SK-N-SH (cell line): ENCODE measurements around the gene SP9. TPM values are rescaled to one million over a fixed set of nuclear protein-coding genes. Genes with fewer than 3 reads are reported as not detected.

Experiments used
- CTCF ChIA-PET: fragments of 300-600, 350-600 bp; formaldehyde crosslinking; extraction: SDS; loops from one replicate; lab custom pipeline; 2021; lab: Yijun Ruan, JAX
- POLR2A ChIA-PET: fragments of 350-600 bp; sonication (Branson Sonifier 250); formaldehyde crosslinking; extraction: SDS; loops from one replicate; lab custom pipeline; 2020; ENCODE audit warnings: antibody characterized with exemption, inconsistent platforms; lab: Yijun Ruan, JAX
- DNase-seq: peaks from one replicate; pipeline ENCODE4 v3.0.0; 2012
- H2AFZ ChIP-seq: fragments of 200-600 bp; sonication (generic); 2 replicates; pipeline ENCODE4 v1.8.1; 2016; ENCODE audit warnings: antibody characterized with exemption, mild to moderate bottlenecking, low read depth
- H3F3A ChIP-seq: fragments of 200-600 bp; sonication (generic); replicated peaks from 2 replicates; pipeline ENCODE3; 2016; ENCODE audit warnings: antibody characterized with exemption, mild to moderate bottlenecking; ENCODE audit not compliant: insufficient read depth
- H3K27ac ChIP-seq, 2 experiments: fragments of 200-500 bp in 1 of 2; fragments of 200-600 bp in 1 of 2; sonication (Bioruptor generic) in 1 of 2; sonication (generic), shearing (Covaris generic) in 1 of 2; 2 replicates each; pipeline versions ENCODE4 v1.5.1 to v1.6.1; 2014 to 2016; ENCODE audit warnings: low read depth in 2 of 2, inconsistent platforms in 1 of 2, low read length in 1 of 2, mild to moderate bottlenecking in 1 of 2, mixed read lengths in 1 of 2
- H3K27me3 ChIP-seq: fragments of 200-600 bp; sonication (generic), shearing (Covaris generic); 2 replicates; pipeline ENCODE4 v1.6.1; 2016; ENCODE audit warnings: mixed run types; ENCODE audit not compliant: insufficient read depth
- H3K36me3 ChIP-seq, 2 experiments: fragments of 200-500 bp in 1 of 2; fragments of 200-600 bp in 1 of 2; sonication (Bioruptor generic) in 1 of 2; sonication (generic) in 1 of 2; replicated peaks in 1 of 2; 2 replicates each; pipeline versions ENCODE3 to v1.5.1; 2014 to 2016; ENCODE audit warnings: low read length in 1 of 2, mild to moderate bottlenecking in 1 of 2; ENCODE audit not compliant: insufficient read depth in 2 of 2, control insufficient read depth in 1 of 2
- H3K4me1 ChIP-seq, 2 experiments: fragments of 200-500 bp in 1 of 2; fragments of 200-600 bp in 1 of 2; sonication (Bioruptor generic) in 1 of 2; sonication (generic), shearing (Covaris generic) in 1 of 2; 2 replicates each; pipeline versions ENCODE4 v1.5.1 to v1.6.1; 2014 to 2016; ENCODE audit warnings: low read depth in 1 of 2, low read length in 1 of 2, mixed run types in 1 of 2; ENCODE audit not compliant: insufficient read depth in 2 of 2, control insufficient read depth in 1 of 2
- H3K4me2 ChIP-seq: fragments of 200-600 bp; sonication (generic), shearing (Covaris generic); 2 replicates; pipeline ENCODE4 v1.6.1; 2017; ENCODE audit warnings: mixed run types
- H3K4me3 ChIP-seq, 2 experiments: fragments of 200-500 bp in 1 of 2; fragments of 200-600 bp in 1 of 2; sonication (Bioruptor generic) in 1 of 2; sonication (generic), shearing (Covaris generic) in 1 of 2; 2 replicates each; pipeline versions ENCODE4 v1.5.1 to v1.8.1; 2014 to 2016; ENCODE audit warnings: low read depth in 2 of 2, inconsistent platforms in 1 of 2, low read length in 1 of 2, mild to moderate bottlenecking in 1 of 2, mixed read lengths in 1 of 2, moderate library complexity in 1 of 2
- H3K79me2 ChIP-seq: fragments of 200-600 bp; sonication (generic); 2 replicates; pipeline ENCODE4 v1.8.1; 2017; ENCODE audit warnings: mild to moderate bottlenecking; ENCODE audit not compliant: insufficient read depth
- H3K9ac ChIP-seq: fragments of 200-600 bp; sonication (generic); 2 replicates; pipeline ENCODE4 v1.6.1; 2017; ENCODE audit warnings: mixed run types
- H3K9me2 ChIP-seq: fragments of 200-600 bp; sonication (generic); 2 replicates; pipeline ENCODE4 v1.6.1; 2017; ENCODE audit warnings: mixed run types
- H3K9me3 ChIP-seq: fragments of 200-600 bp; sonication (generic); 2 replicates; pipeline ENCODE4 v1.6.1; 2017; ENCODE audit warnings: mixed run types, mild to moderate bottlenecking, moderate library complexity
- H4K20me1 ChIP-seq: fragments of 200-600 bp; sonication (generic); 2 replicates; pipeline ENCODE4 v1.6.1; 2017; ENCODE audit warnings: mild to moderate bottlenecking, mixed run types; ENCODE audit not compliant: insufficient read depth
- CHD2 ChIP-seq: fragments of 150-350 bp; IDR thresholded peaks from 2 replicates; pipeline ENCODE4 v1.6.1; 2018; ENCODE audit warnings: low read length; ENCODE audit not compliant: partially characterized antibody
- EZH2phosphoT487 ChIP-seq: fragments of 200-600 bp; sonication (generic); IDR thresholded peaks from 2 replicates; pipeline ENCODE4 v1.6.1; 2017; ENCODE audit warnings: low read depth, mixed run types, mild to moderate bottlenecking, antibody characterized with exemption, moderate library complexity, borderline replicate concordance
- JUND ChIP-seq: IDR thresholded peaks from 2 replicates; pipeline ENCODE4 v1.4.0; 2012
- MXI1 ChIP-seq: IDR thresholded peaks from 2 replicates; pipeline ENCODE4 v1.6.1; 2012; ENCODE audit warnings: mild to moderate bottlenecking, low read depth, low read length, improper control_type of control experiment
- NFIC ChIP-seq: IDR thresholded peaks from 2 replicates; pipeline ENCODE4 v1.4.0; 2012; ENCODE audit warnings: borderline replicate concordance
- RFX5 ChIP-seq: IDR thresholded peaks from 2 replicates; pipeline ENCODE4 v1.6.1; 2012; ENCODE audit warnings: mild to moderate bottlenecking, improper control_type of control experiment, low read length
- SMC3 ChIP-seq: IDR thresholded peaks from 2 replicates; pipeline ENCODE4 v1.6.1; 2012; ENCODE audit warnings: low read depth, low read length, improper control_type of control experiment
- TEAD4 ChIP-seq: IDR thresholded peaks from 2 replicates; pipeline ENCODE4 v1.4.0; 2012; ENCODE audit warnings: mild to moderate bottlenecking, borderline replicate concordance; ENCODE audit not compliant: insufficient read depth
- WGBS: methylation state at CpG from one replicate; pipeline ENCODE4 v1.1.6; 2017; ENCODE audit warnings: low lambda C conversion rate; 5-methylcytosine and 5-hydroxymethylcytosine counted together
- polyA plus RNA-seq, 3 experiments: library from polyadenylated mRNA; depleted of rRNA; stranded (reverse); fragments of >200 nt; gene quantifications; 2 replicates each; pipeline ENCODE4 v1.2.3, GENCODE V29; 2012
- TF ChIP-seq, protein P1 (sequence below): fragments of 150-350 bp; IDR thresholded peaks from 2 replicates; pipeline ENCODE4 v1.6.1; 2016; ENCODE audit warnings: mild to moderate bottlenecking, low read depth, low read length

SP9 gene
- polyA plus RNA-seq, 1 of the 3 experiments (the other 2 are of a cell fraction) = not detected

DNA sequence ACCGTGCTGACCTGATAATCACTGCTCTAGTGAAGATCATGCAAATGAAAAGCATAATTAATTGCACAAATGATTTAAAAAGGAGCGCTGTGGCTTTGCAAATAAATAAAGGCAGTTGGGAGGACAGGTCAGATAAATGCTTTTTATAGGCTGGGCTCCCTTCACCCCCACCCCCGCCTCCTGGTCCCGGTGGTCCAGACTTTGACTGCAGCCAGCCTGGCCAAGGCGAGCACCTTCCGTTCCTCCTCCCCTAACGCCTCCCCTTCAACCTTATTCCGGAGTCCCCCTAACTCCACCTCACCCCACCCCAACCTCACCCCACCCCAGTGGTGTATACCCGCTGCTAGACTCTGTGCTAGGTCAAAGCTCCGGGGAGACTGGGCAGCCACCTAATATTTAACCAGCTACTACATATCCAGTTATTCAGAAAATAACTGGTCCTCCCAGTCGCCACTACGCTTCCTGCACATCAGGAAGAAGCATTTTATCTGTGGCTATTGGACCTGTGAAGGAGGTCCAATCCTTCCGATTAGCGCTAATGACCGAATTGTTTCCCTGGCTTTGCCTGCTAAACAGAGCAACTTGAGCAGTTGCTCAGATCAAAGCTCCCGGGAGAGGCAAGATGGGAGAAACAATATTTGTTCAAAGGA lies 3.7 kb upstream of the SP9 start:
- no peaks in the 10 kb centered on the region for H3K79me2 ChIP-seq
- H3K4me2 ChIP-seq = no peak overlapping the region
- no peak overlapping the region for H3K27ac ChIP-seq
- TF ChIP-seq JUND = no peak
- no peak for TF ChIP-seq EZH2phosphoT487
- no peak for TF ChIP-seq MXI1
- TF ChIP-seq, protein P1, sequence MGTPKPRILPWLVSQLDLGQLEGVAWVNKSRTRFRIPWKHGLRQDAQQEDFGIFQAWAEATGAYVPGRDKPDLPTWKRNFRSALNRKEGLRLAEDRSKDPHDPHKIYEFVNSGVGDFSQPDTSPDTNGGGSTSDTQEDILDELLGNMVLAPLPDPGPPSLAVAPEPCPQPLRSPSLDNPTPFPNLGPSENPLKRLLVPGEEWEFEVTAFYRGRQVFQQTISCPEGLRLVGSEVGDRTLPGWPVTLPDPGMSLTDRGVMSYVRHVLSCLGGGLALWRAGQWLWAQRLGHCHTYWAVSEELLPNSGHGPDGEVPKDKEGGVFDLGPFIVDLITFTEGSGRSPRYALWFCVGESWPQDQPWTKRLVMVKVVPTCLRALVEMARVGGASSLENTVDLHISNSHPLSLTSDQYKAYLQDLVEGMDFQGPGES = no peak
- no peaks in the 10 kb centered on the region for H3K9me3 ChIP-seq
- WGBS = 17% methylated on average over 16 of the region's 16 CpGs
- no peaks in the 10 kb centered on the region for H3F3A ChIP-seq
- ChIA-PET CTCF (interaction anchor here (0.6 to 2.5 kb wide), 5 partner anchors 10 to 452 kb away, joined by 3 to 10 read pairs (median 3); no protein-coding TSS in a partner anchor), POLR2A (no interaction called here)
- H3K4me1 ChIP-seq = peaks cover 0 to 32% of the 10 kb centered on the region in 2 experiments; a peak in 3 of 4 replicates
- H3K27me3 ChIP-seq = peaks cover 96% of the 10 kb centered on the region
- H3K36me3 ChIP-seq = no peaks in the 10 kb centered on the region
- DNase-seq = no peak
- no peaks in the 10 kb centered on the region for H4K20me1 ChIP-seq
- no peak overlapping the region for H3K9ac ChIP-seq
- H2AFZ ChIP-seq = no peak overlapping the region
- no peaks in the 10 kb centered on the region for H3K9me2 ChIP-seq
- H3K4me3 ChIP-seq = no peak overlapping the region

DNA sequence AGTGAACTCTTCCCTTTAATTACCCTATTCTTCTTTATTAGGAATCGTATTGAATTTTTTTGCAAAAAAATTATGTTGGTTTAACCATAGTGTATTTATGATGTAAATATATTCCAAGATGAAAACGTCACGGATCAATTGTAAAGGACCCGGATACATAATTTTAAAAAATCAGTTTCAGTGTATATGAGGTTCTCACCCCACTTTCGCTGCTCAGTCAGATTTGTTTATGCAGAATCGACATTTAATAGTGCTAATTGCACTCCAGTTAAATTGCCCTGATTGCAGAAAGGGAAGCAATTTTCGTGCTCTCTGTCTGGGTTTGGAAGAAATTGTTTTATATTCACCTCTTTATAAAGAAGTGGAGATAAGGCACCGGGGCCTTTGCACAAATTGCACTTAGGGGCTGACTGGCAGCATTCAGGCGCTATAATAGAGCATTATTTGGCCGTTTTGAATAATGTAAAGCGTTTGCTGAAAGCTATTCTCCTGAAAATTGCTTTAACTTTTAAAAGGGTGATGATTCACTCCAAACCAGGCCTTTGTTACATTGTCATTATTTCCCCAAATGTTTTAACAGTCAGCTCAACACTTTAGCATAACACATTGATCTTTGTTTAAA lies 3.0 kb upstream of the SP9 start:
- WGBS = 24% methylated on average over 11 of the region's 11 CpGs
- Histone ChIP-seq H4K20me1 (no peaks in the 10 kb centered on the region), H3K9me2 (no peaks in the 10 kb centered on the region), H3K9me3 (no peaks in the 10 kb centered on the region), H3K79me2 (no peaks in the 10 kb centered on the region)
- POLR2A ChIA-PET = no interaction called here
- TF ChIP-seq EZH2phosphoT487 = peak; percentile 28; the same call in 1 of the 2 replicates
- TF ChIP-seq, protein P1 = no peak
- no peak for TF ChIP-seq CHD2
- no peak for TF ChIP-seq NFIC
- no peak for TF ChIP-seq TEAD4
- no peak for TF ChIP-seq JUND
- no peak for TF ChIP-seq RFX5
- no peak for TF ChIP-seq SMC3
- TF ChIP-seq, all 33 proteins: peak for 1
- no peak overlapping the region for H3K4me2 ChIP-seq
- H3K9ac ChIP-seq = no peak overlapping the region
- H3F3A ChIP-seq = no peaks in the 10 kb centered on the region
- no peak for DNase-seq
- no peak overlapping the region for H3K27ac ChIP-seq
- peaks cover 0 to 31% of the 10 kb centered on the region in 2 experiments; a peak in 3 of 4 replicates for H3K4me1 ChIP-seq
- no peaks in the 10 kb centered on the region for H3K36me3 ChIP-seq
- no peak overlapping the region for H2AFZ ChIP-seq
- H3K27me3 ChIP-seq = peaks cover 96% of the 10 kb centered on the region
- no peak overlapping the region for H3K4me3 ChIP-seq
- CTCF ChIA-PET = interaction anchor here (0.6 to 2.5 kb wide), 6 partner anchors 9 to 452 kb away, joined by 3 to 10 read pairs (median 3); no protein-coding TSS in a partner anchor
